ENCODE measurements around the gene ARFGAP2. TPM values are rescaled to one million over a fixed set of nuclear protein-coding genes. Genes with fewer than 3 reads are reported as not detected.

The ARFGAP2 gene
- total RNA-seq, 1 donor from 2014 or later, result 95.0 TPM

DNA sequence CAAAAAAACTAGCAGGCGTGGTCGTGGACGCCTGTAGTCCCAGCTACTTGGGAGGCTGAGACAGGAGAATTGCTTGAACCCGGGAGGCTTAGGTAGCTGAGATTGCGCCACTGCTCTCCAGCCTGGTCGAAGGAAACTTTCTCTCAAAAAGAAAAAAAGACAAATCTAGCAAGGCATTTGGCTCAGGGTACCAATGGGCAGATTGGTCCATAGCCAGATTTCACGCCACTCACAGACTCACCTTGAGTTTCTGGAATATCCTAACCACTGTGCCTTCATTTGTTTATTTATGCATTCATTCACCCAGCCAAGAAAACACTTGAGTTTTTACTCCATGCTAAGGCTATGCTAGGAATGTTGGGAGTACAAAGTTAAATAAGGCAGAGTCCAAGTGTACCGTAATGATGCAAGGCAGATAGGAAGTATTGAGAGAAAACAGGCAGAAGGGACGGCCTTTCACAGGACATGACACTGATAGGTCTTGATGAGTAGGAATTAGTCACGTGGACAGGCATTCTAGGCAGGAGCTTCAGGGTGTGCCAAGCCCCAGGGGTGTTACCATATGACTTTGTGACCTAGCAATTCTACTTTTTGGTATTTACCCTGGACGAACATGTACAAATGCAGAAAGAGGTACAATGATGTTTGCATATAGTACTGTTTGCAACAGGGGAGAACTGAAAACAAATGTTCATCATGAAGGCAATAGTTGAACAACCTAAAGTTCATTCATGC lies 12.6 kb upstream of the ARFGAP2 start:
- H3K79me2 ChIP-seq (ENCODE audit: low read depth), result no peaks in the 10 kb centered on the region
- no peak overlapping the region for H3K27ac ChIP-seq
- no peaks in the 10 kb centered on the region for H3K36me3 ChIP-seq
- no peaks in the 10 kb centered on the region for H3K9me3 ChIP-seq (ENCODE audit: low read depth)
- peaks cover 49% of the 10 kb centered on the region for H3K27me3 Mint-ChIP-seq (ENCODE audit: insufficient read depth, low read depth)
- H2AFZ ChIP-seq (replicated peaks), result no peak overlapping the region
- peaks cover 47% of the 10 kb centered on the region for H3K27me3 ChIP-seq
- H3K36me3 Mint-ChIP-seq, result no peaks in the 10 kb centered on the region
- H3F3A ChIP-seq (ENCODE audit: low read depth), result peaks cover 40% of the 10 kb centered on the region
- no peak overlapping the region for H3K9ac ChIP-seq
- TF ChIP-seq EZH2phosphoT487 (IDR thresholded peaks at IDR 0.05) (no peak), EZH2 (IDR thresholded peaks at IDR 0.05) (no peak)
- TF ChIP-seq, protein P1, sequence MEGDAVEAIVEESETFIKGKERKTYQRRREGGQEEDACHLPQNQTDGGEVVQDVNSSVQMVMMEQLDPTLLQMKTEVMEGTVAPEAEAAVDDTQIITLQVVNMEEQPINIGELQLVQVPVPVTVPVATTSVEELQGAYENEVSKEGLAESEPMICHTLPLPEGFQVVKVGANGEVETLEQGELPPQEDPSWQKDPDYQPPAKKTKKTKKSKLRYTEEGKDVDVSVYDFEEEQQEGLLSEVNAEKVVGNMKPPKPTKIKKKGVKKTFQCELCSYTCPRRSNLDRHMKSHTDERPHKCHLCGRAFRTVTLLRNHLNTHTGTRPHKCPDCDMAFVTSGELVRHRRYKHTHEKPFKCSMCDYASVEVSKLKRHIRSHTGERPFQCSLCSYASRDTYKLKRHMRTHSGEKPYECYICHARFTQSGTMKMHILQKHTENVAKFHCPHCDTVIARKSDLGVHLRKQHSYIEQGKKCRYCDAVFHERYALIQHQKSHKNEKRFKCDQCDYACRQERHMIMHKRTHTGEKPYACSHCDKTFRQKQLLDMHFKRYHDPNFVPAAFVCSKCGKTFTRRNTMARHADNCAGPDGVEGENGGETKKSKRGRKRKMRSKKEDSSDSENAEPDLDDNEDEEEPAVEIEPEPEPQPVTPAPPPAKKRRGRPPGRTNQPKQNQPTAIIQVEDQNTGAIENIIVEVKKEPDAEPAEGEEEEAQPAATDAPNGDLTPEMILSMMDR (IDR thresholded peaks at IDR 0.05), result no peak
- peaks cover 20% of the 10 kb centered on the region for H3K4me1 ChIP-seq
- no peak overlapping the region for H3K27ac Mint-ChIP-seq
- H3K9me3 Mint-ChIP-seq, result no peaks in the 10 kb centered on the region
- H3K4me2 ChIP-seq, result no peak overlapping the region
- no peak overlapping the region for H3K4me3 Mint-ChIP-seq
- DNase-seq (ENCODE audit: low spot score), result no peak
- peaks cover 21% of the 10 kb centered on the region for H3K4me1 Mint-ChIP-seq
- H3K4me3 ChIP-seq, result no peak overlapping the region
- H4K20me1 ChIP-seq (ENCODE audit: low read depth), result no peaks in the 10 kb centered on the region

DNA sequence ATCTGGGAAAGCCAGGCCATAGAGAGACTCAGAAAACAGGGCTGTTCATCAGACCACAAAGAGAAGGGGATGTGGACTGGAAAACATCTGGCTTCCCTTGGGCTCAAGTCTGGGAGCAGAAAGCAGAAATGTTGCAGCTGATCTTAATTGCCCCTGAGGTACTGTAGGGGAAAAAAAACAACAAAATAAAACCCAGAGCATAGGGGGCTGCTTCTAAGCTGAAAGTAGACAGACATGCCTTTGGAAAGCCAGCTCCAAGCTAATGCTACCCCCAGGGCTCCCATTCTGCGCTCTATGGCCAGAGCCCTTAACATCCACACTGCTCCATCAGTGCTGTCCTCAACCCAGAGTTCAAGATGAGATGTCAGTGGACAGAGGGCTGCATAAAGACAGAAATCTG lies 11.6 kb upstream of the ARFGAP2 start:
- H3K9ac ChIP-seq, result no peak overlapping the region
- H2AFZ ChIP-seq (replicated peaks), result no peak overlapping the region
- TF ChIP-seq, protein P1 (IDR thresholded peaks at IDR 0.05), result no peak
- TF ChIP-seq EZH2phosphoT487 (IDR thresholded peaks at IDR 0.05) (no peak), EZH2 (IDR thresholded peaks at IDR 0.05) (no peak)
- no peaks in the 10 kb centered on the region for H4K20me1 ChIP-seq (ENCODE audit: low read depth)
- no peaks in the 10 kb centered on the region for H3K9me3 Mint-ChIP-seq
- H3K4me1 ChIP-seq, result peaks cover 20% of the 10 kb centered on the region
- H3F3A ChIP-seq (ENCODE audit: low read depth), result peaks cover 43% of the 10 kb centered on the region
- H3K9me3 ChIP-seq (ENCODE audit: low read depth), result no peaks in the 10 kb centered on the region
- no peak overlapping the region for H3K27ac Mint-ChIP-seq
- peak overlapping the region; percentile 46 for H3K4me3 Mint-ChIP-seq
- H3K27me3 Mint-ChIP-seq (ENCODE audit: insufficient read depth, low read depth), result peaks cover 50% of the 10 kb centered on the region
- H3K27me3 ChIP-seq, result peaks cover 47% of the 10 kb centered on the region
- no peak overlapping the region for H3K4me3 ChIP-seq
- no peaks in the 10 kb centered on the region for H3K79me2 ChIP-seq (ENCODE audit: low read depth)
- peaks cover 14% of the 10 kb centered on the region for H3K4me1 Mint-ChIP-seq
- no peak for DNase-seq (ENCODE audit: low spot score)
- no peaks in the 10 kb centered on the region for H3K36me3 Mint-ChIP-seq
- H3K27ac ChIP-seq, result no peak overlapping the region
- H3K4me2 ChIP-seq, result peak overlapping the region; percentile 83
- no peaks in the 10 kb centered on the region for H3K36me3 ChIP-seq

DNA sequence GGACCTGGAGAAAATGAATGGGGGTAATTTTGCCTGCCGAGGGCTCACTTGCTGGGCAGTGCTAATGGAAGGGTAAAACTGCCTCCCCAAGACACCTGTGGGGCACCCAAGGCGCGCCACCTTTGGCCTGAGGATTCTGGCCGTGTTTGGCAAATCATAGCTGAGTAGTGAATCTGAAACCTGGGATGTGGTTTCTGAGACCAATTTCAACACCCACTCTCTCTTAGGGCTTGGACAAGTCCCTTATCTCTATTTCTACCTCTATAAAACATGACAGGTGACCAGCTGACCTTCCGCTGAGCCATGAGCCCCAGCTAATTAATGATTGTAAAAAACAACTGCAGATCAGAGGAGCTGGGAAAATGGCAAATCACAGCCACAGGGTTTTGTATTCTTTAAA lies 11.0 kb upstream of the ARFGAP2 start:
- Mint-ChIP-seq H3K36me3 (no peaks in the 10 kb centered on the region), H3K9me3 (no peaks in the 10 kb centered on the region), H3K4me1 (peaks cover 12% of the 10 kb centered on the region), H3K27me3 (ENCODE audit: insufficient read depth, low read depth) (peaks cover 49% of the 10 kb centered on the region), H3K27ac (no peak overlapping the region), H3K4me3 (peak overlapping the region; percentile 46)
- TF ChIP-seq EZH2 (IDR thresholded peaks at IDR 0.05) (no peak), EZH2phosphoT487 (IDR thresholded peaks at IDR 0.05) (no peak)
- TF ChIP-seq, protein P1 (IDR thresholded peaks at IDR 0.05), result no peak
- DNase-seq (ENCODE audit: low spot score), result no peak
- Histone ChIP-seq H3K9ac (no peak overlapping the region), H3K4me3 (peak overlapping the region; percentile 64), H3K4me1 (peaks cover 20% of the 10 kb centered on the region), H3K27me3 (peaks cover 47% of the 10 kb centered on the region), H3K27ac (no peak overlapping the region), H3K9me3 (ENCODE audit: low read depth) (no peaks in the 10 kb centered on the region), H2AFZ (replicated peaks) (no peak overlapping the region), H3K4me2 (peak overlapping the region; percentile 83), H3F3A (ENCODE audit: low read depth) (peaks cover 41% of the 10 kb centered on the region), H3K79me2 (ENCODE audit: low read depth) (no peaks in the 10 kb centered on the region), H4K20me1 (ENCODE audit: low read depth) (no peaks in the 10 kb centered on the region), H3K36me3 (no peaks in the 10 kb centered on the region)

Measured in neural progenitor cell (in vitro differentiated cells).